Measurements from ENCODE around the gene SELENOH. TPM values are rescaled to one million over a fixed set of nuclear protein-coding genes. Genes with fewer than 3 reads are reported as not detected.

The SELENOH gene
- total RNA-seq, 1 donor from 2014 or later = 120 TPM

- Histone ChIP-seq H3K4me3 (no peak overlapping the region), H3K27me3 (no peaks in the 10 kb centered on the region), H3K9me3 (no peaks in the 10 kb centered on the region), H3K27ac (no peak overlapping the region), H3K36me3 (no peaks in the 10 kb centered on the region), H3K4me1 (peaks cover 92% of the 10 kb centered on the region)
- no peak for TF ChIP-seq CTCF (IDR thresholded peaks at IDR 0.05)
- TF ChIP-seq POLR2AphosphoS5 (IDR thresholded peaks at IDR 0.05; ENCODE audit: insufficient read depth in 1 of 2, low read depth in 1 of 2) = no peak
- no peak for TF ChIP-seq POLR2A (IDR thresholded peaks at IDR 0.05)
- no peak for DNase-seq (ENCODE audit: extremely low spot score in 2 of 2)
- intact Hi-C loops (cut with DNase I) = no loop called here
Observed at GRCh38 chr11:57770793-57771192, 29.5 kb downstream of the SELENOH start.

- no peaks in the 10 kb centered on the region for H3K9me3 ChIP-seq
- no peaks in the 10 kb centered on the region for H3K27me3 ChIP-seq
- H3K4me1 ChIP-seq = peaks cover 92% of the 10 kb centered on the region
- TF ChIP-seq POLR2A (IDR thresholded peaks at IDR 0.05) (no peak), CTCF (IDR thresholded peaks at IDR 0.05) (no peak), POLR2AphosphoS5 (IDR thresholded peaks at IDR 0.05; ENCODE audit: insufficient read depth in 1 of 2, low read depth in 1 of 2) (no peak)
- no peak for DNase-seq (ENCODE audit: extremely low spot score in 2 of 2)
- H3K27ac ChIP-seq = no peak overlapping the region
- H3K4me3 ChIP-seq = no peak overlapping the region
- no peaks in the 10 kb centered on the region for H3K36me3 ChIP-seq
- intact Hi-C loops (cut with DNase I) = no loop called here
Observed at GRCh38 chr11:57771365-57771764, 30.1 kb downstream of the SELENOH start.

GRCh38 chr11:57772562-57772961 is 31.3 kb downstream of the SELENOH start:
- H3K9me3 ChIP-seq = no peaks in the 10 kb centered on the region
- H3K4me3 ChIP-seq = no peak overlapping the region
- H3K36me3 ChIP-seq = no peaks in the 10 kb centered on the region
- peaks cover 95% of the 10 kb centered on the region for H3K4me1 ChIP-seq
- DNase-seq (ENCODE audit: extremely low spot score in 2 of 2) = no peak
- H3K27me3 ChIP-seq = no peaks in the 10 kb centered on the region
- no peak for TF ChIP-seq CTCF (IDR thresholded peaks at IDR 0.05)
- TF ChIP-seq POLR2A (IDR thresholded peaks at IDR 0.05) = no peak
- no peak for TF ChIP-seq POLR2AphosphoS5 (IDR thresholded peaks at IDR 0.05; ENCODE audit: insufficient read depth in 1 of 2, low read depth in 1 of 2)
- intact Hi-C loops (cut with DNase I) = no loop called here
- H3K27ac ChIP-seq = no peak overlapping the region

GRCh38 chr11:57773026-57773598 is 31.8 kb downstream of the SELENOH start:
- TF ChIP-seq CTCF (IDR thresholded peaks at IDR 0.05) (no peak), POLR2A (IDR thresholded peaks at IDR 0.05) (no peak), POLR2AphosphoS5 (IDR thresholded peaks at IDR 0.05; ENCODE audit: insufficient read depth in 1 of 2, low read depth in 1 of 2) (no peak)
- no peak overlapping the region for H3K4me3 ChIP-seq
- no peak overlapping the region for H3K27ac ChIP-seq
- no peaks in the 10 kb centered on the region for H3K36me3 ChIP-seq
- no peaks in the 10 kb centered on the region for H3K9me3 ChIP-seq
- no peak for DNase-seq (ENCODE audit: extremely low spot score in 2 of 2)
- no peaks in the 10 kb centered on the region for H3K27me3 ChIP-seq
- peaks cover 96% of the 10 kb centered on the region for H3K4me1 ChIP-seq
- intact Hi-C loops (cut with DNase I) = no loop called here

- intact Hi-C loops (cut with DNase I) = no loop called here
- Histone ChIP-seq H3K4me1 (peaks cover 98% of the 10 kb centered on the region), H3K9me3 (no peaks in the 10 kb centered on the region), H3K4me3 (no peak overlapping the region), H3K27ac (peak overlapping the region; percentile 88), H3K27me3 (no peaks in the 10 kb centered on the region), H3K36me3 (no peaks in the 10 kb centered on the region)
- TF ChIP-seq POLR2AphosphoS5 (IDR thresholded peaks at IDR 0.05; ENCODE audit: insufficient read depth in 1 of 2, low read depth in 1 of 2) (peak in 1 of 2 donors; percentile 25), CTCF (IDR thresholded peaks at IDR 0.05) (no peak)
- DNase-seq (ENCODE audit: extremely low spot score in 2 of 2) = no peak
Observed at GRCh38 chr11:57775491-57775890, 34.2 kb downstream of the SELENOH start.
